Frontal cortex (tissue), 4 donors: ENCODE data around the gene CEP162. TPM values are rescaled to one million over a fixed set of nuclear protein-coding genes. Genes with fewer than 3 reads are reported as not detected.
"Not testable (repeated sequence)": the region's sequence is repeated elsewhere in the genome, so short reads cannot be mapped to it uniquely, and the experiment has no call there.

Source experiments
- DNase-seq, 2 donors: peaks; one replicate each; pipeline ENCODE4 v3.0.0; 2012; ENCODE audit warnings: low spot score in 2 of 2
- FAIRE-seq: peaks from 2 replicates; lab custom pipeline; 2012; peaks lifted over from hg19 to GRCh38; lab: Jason Lieb, UNC
- total RNA-seq: library from RNA; depleted of rRNA; stranded (reverse); fragments of >200 nt; gene quantifications from one replicate; pipeline ENCODE4 v1.2.3, GENCODE V29; 2014
- donor health status: control.
- donor health status: control.
- donor health status: control.

Gene CEP162
- total RNA-seq, 1 donor from 2014 or later: 34.6 TPM

DNA sequence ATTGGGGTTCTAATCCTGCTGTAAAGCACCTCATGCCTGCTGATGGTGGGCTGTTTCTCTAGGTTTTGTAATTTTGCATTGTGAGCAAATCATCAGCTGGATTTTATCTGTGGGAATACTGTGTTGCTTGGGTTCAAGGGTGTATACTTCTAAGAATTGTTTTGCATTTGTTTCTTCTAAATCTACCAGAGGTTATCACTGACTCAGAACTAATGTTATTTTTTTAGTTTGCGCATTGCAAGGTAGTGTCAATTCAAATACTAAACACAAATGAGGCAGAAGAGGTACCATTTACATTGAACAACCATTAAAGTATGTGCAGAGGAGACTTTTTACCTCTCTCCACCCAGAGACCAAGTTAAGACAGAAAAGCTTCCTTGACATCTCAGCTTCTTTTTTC lies 60.0 kb downstream of the CEP162 start:
- no peak for DNase-seq
- FAIRE-seq: no peak

DNA sequence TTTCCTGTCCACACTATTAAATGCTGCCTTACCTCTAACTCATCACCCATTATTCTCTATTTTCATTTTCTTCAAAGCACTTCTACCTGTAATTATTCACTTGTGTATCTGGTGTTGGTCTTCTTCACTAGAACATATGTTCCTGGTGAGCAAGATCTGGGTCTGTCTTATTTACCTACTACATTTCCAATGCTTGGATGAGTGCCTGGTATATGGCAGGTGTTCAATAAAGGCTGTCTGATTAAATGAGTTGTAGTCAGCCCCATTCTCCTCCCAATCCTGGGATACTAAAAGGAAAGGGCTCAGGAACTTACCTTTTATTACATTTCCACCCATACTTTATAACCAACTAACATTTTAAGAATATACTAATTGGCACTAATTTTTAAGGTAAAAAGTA lies 61.0 kb downstream of the CEP162 start:
- DNase-seq: no peak
- FAIRE-seq: no peak

- FAIRE-seq, DNase-seq: not testable (repeated sequence)
These were observed 63.1 kb downstream of the CEP162 start for GRCh38 chr6:84164328-84164727.

- FAIRE-seq: no peak
- no peak for DNase-seq
These were observed 66.3 kb downstream of the CEP162 start for GRCh38 chr6:84161190-84161589.

- no peak for DNase-seq
- FAIRE-seq: no peak
These were observed 71.1 kb downstream of the CEP162 start for GRCh38 chr6:84156306-84156705.

DNA sequence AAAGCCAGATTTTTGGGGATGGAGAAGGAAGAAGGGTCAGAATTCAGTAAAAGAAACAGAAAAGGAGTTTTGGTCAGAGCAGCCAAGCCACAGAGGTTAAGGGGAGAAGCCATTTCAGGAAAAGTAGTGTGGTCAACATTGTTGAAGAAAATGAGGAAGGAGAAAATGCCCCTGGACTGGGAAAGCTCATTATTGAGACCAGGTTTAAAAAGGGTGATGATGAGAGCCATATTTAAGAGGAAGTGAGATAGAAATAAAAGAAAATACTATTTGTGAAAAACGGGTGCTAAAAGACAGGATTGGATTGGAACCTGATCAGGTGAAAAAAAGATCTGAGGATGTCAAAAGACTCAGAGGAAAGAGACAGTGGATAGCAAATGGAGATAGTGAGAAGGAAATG lies 75.8 kb downstream of the CEP162 start:
- DNase-seq: no peak
- FAIRE-seq: no peak

- no peak for DNase-seq
- no peak for FAIRE-seq
These were observed 76.7 kb downstream of the CEP162 start for GRCh38 chr6:84150705-84151104.

- FAIRE-seq (no peak), DNase-seq (no peak)
These were observed 85.9 kb downstream of the CEP162 start for GRCh38 chr6:84141521-84141920.

DNA sequence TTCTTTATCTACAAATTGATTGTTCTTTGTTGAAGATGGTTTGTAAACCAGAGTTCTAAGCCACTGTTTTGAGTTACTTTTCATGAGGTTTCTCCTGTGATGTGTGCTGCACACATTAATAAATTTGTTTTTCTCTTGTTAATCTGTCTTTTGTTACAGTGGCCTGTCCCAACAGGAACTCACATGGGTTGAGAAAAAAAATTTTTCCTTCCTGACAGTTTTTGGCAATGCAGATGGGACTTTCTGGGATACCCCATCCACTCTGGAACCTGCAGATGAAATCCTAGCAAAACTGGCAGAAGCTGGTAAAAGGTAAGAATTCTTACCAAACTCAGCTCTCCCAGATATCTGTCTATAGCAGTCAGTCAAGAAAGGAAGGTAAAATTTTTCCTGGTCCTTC lies 88.1 kb downstream of the CEP162 start:
- DNase-seq: no peak
- no peak for FAIRE-seq

GRCh38 chr6:84137989-84138575 lies 89.4 kb downstream of the CEP162 start:
- DNase-seq (no peak), FAIRE-seq (no peak)

- FAIRE-seq (no peak), DNase-seq (no peak)
These were observed 90.4 kb downstream of the CEP162 start for GRCh38 chr6:84137051-84137375.

DNA sequence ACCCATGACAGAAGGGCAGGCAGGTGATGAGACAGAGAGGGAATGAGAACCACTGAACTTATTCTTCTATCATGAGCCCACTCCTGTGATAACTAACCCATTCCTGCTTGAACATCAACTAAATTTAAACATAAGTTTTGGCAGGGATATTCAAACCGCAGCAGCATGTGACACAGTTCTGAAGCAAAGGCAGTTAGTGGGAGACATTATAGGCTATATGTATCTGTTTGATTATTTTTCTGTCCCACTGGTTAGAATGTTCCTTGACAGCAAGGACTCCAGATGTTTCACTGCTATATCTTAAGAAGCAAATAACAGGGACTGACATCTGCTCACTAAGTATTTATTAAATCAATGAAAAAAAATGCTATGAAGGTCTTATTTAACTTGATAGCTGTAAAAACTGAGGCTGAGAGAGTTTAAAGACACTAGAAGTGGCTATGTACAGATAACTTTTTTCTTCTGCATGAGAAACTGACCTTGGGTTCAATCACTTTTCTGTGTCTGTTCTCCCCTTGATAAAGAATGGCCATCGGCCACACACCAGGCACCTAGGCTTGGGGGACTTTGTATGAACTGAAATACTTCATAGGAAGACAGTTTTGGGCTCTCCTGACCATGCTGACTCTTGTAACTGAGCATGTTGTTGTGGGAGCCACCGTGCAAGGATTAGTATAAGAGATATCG lies 90.9 kb downstream of the CEP162 start:
- no peak for FAIRE-seq

GRCh38 chr6:84135291-84135690 lies 92.2 kb downstream of the CEP162 start:
- no peak for DNase-seq

More for the DNA sequence above, 90.9 kb downstream of the CEP162 start:
- DNase-seq: no peak

GRCh38 chr6:84133385-84133784 lies 94.1 kb downstream of the CEP162 start:
- not testable (repeated sequence) for DNase-seq, FAIRE-seq

More at GRCh38 chr6:84135291-84135690, 92.2 kb downstream of the CEP162 start:
- no peak for FAIRE-seq

DNA sequence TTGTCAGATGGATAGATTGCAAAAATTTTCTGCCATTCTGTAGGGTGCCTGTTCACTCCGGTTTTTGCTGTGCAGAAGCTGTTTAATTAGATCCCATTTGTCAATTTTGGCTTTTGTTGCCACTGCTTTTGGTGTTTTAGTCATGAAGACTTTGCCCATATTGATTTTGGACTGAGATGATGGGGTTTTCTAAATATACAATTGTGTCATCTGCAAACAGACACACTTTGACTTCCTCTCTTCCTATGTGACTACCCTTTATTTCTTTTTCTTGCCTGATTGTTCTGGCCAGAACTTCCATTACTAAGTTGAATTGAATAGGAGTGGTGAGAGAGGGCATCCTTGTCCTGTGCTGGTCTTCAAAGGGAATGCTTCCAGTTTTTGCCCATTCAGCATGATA lies 97.9 kb downstream of the CEP162 start:
- not testable (repeated sequence) for DNase-seq, FAIRE-seq

DNA sequence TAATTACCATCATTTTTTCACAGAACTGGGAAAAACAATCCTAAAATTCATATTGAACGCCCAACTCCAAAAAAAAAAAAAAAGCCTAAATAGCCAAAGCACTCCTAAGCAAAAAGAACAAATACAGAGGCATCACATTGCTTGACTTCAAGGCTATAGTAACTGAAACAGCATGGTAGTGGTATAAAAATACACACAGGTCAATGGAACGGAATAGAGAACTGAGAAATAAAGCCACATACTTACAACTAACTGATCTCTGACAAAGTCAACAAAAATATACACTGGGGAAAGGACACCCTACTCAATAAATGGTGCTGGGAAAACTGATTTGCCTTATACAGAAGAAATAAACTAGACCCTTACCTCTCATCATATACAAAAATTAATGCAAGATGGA lies 104.3 kb downstream of the CEP162 start:
- FAIRE-seq (no peak), DNase-seq (no peak)

GRCh38 chr6:84119277-84119676 lies 108.2 kb downstream of the CEP162 start:
- FAIRE-seq (no peak), DNase-seq (no peak)

- no peak for FAIRE-seq
- no peak for DNase-seq
These were observed 109.3 kb downstream of the CEP162 start for GRCh38 chr6:84118191-84118590.

GRCh38 chr6:84114933-84115594 lies 112.4 kb downstream of the CEP162 start:
- not testable (repeated sequence) for DNase-seq, FAIRE-seq

GRCh38 chr6:84111351-84111750 lies 116.1 kb downstream of the CEP162 start:
- not testable (repeated sequence) for DNase-seq, FAIRE-seq

GRCh38 chr6:84107495-84107894 lies 119.9 kb downstream of the CEP162 start:
- DNase-seq: no peak
- FAIRE-seq: no peak
